HepG2 (cell line): ENCODE measurements around the gene GPATCH8. TPM values are rescaled to one million over a fixed set of nuclear protein-coding genes. Genes with fewer than 3 reads are reported as not detected.
A peak's percentile ranks its signal among the peaks of the same experiment; 100 is the strongest.

ENCODE experiments used
- ATAC-seq: fragments of 200-7000 bp; cut with Tn5 transposase; 3 replicates; pipeline ENCODE4 v1.9.1; 2020; ENCODE audit warnings: mild to moderate bottlenecking, moderate library complexity
- BruUV-seq: library from RNA; stranded (reverse); fragments of 400-500 nt; replicated peaks from 2 replicates; lab custom pipeline; 2021; lab: Mats Ljungman, UMichigan
- CTCF ChIA-PET: fragments of 300-600 bp; formaldehyde crosslinking; extraction: SDS; loops from one replicate; lab custom pipeline; 2021; ENCODE audit warnings: low total read pairs, inconsistent platforms, low intra/inter-chr PET ratio; lab: Yijun Ruan, JAX
- POLR2A ChIA-PET: fragments of 350-600 bp; sonication (Branson Sonifier 250); formaldehyde crosslinking; loops from one replicate; lab custom pipeline; 2020; ENCODE audit warnings: antibody characterized with exemption, inconsistent platforms; lab: Yijun Ruan, JAX
- DNase-seq: peaks from one replicate; pipeline ENCODE4 v3.0.0-alpha.2; 2015; ENCODE audit warnings: low spot score
- FAIRE-seq: peaks from 3 replicates; lab custom pipeline; 2011; peaks lifted over from hg19 to GRCh38; lab: Jason Lieb, UNC
- H2AFZ ChIP-seq: one replicate; pipeline ENCODE4 v1.6.1; 2011; ENCODE audit warnings: low read length, inconsistent platforms
- H3K27ac ChIP-seq: fragments of 300-600 bp; 3 replicates; pipeline ENCODE4 v1.8.0; 2011; ENCODE audit warnings: mixed run types, mild to moderate bottlenecking, mixed read lengths, low read length, inconsistent platforms; ENCODE audit not compliant: insufficient read depth; ENCODE audit errors: extremely low read length
- H3K27me3 ChIP-seq, 2 experiments: fragments of 200-600 bp in 1 of 2; 2 replicates in 1 of 2; 3 replicates in 1 of 2; pipeline versions ENCODE4 v1.6.0 to v1.8.0; 2011; ENCODE audit warnings: low read length in 2 of 2, mild to moderate bottlenecking in 2 of 2, moderate library complexity in 2 of 2, inconsistent platforms in 1 of 2; ENCODE audit not compliant: insufficient read depth in 2 of 2, control insufficient read depth in 1 of 2
- H3K36me3 ChIP-seq, 2 experiments: fragments of 200-600 bp in 1 of 2; replicated peaks in 1 of 2; 2 replicates in 1 of 2; 3 replicates in 1 of 2; pipeline versions ENCODE4 v1.5.1 to v1.8.0; 2011; ENCODE audit warnings: low read length in 2 of 2, inconsistent platforms in 1 of 2; ENCODE audit not compliant: insufficient read depth in 2 of 2, control insufficient read depth in 1 of 2
- H3K4me1 ChIP-seq: 2 replicates; pipeline ENCODE4 v1.5.1; 2012; ENCODE audit warnings: low read length, inconsistent platforms; ENCODE audit not compliant: insufficient read depth
- H3K4me2 ChIP-seq: 2 replicates; pipeline ENCODE4 v1.6.0; 2011; ENCODE audit warnings: low read depth, low read length, inconsistent platforms
- H3K4me3 ChIP-seq, 3 experiments: fragments of 200-600 bp in 1 of 3; sonication (generic), shearing (Covaris generic) in 1 of 3; replicated peaks in 1 of 3; 2 replicates each; pipeline ENCODE4 v1.5.1; 2011 to 2016; ENCODE audit warnings: low read length in 3 of 3, inconsistent platforms in 2 of 3, low read depth in 2 of 3, mild to moderate bottlenecking in 2 of 3, control low read depth in 1 of 3, mixed read lengths in 1 of 3; ENCODE audit not compliant: insufficient read depth in 1 of 3
- H3K79me2 ChIP-seq: one replicate; pipeline ENCODE4 v1.6.1; 2011; ENCODE audit warnings: low read length, inconsistent platforms; ENCODE audit not compliant: insufficient read depth
- H3K9ac ChIP-seq: 2 replicates; pipeline ENCODE4 v1.6.0; 2011; ENCODE audit warnings: mild to moderate bottlenecking, low read depth, low read length, inconsistent platforms; ENCODE audit not compliant: insufficient read depth
- H3K9me3 ChIP-seq: 2 replicates; pipeline ENCODE4 v1.5.1; 2012; ENCODE audit warnings: mild to moderate bottlenecking, low read length
- H4K20me1 ChIP-seq: 2 replicates; pipeline ENCODE4 v1.6.0; 2011; ENCODE audit warnings: inconsistent platforms, mild to moderate bottlenecking, low read length, moderate library complexity; ENCODE audit not compliant: insufficient read depth
- ARHGAP35 ChIP-seq: sonication (generic); formaldehyde crosslinking; IDR thresholded peaks from 2 replicates; pipeline ENCODE4 v1.9.0; 2022; ENCODE audit warnings: mild to moderate bottlenecking, inconsistent platforms, moderate library complexity, missing genetic modification reagents, borderline replicate concordance
- MAFF ChIP-seq: IDR thresholded peaks from 2 replicates; pipeline ENCODE4 v1.6.1; 2011; ENCODE audit warnings: low read depth, low read length, improper control_type of control experiment
- NFYB ChIP-seq: sonication (generic); formaldehyde crosslinking; IDR thresholded peaks from 2 replicates; pipeline ENCODE4 v1.4.0; 2020; ENCODE audit warnings: missing genetic modification reagents
- NPAS2 ChIP-seq: sonication (generic); formaldehyde crosslinking; IDR thresholded peaks from 2 replicates; pipeline ENCODE4 v1.8.0; 2022; ENCODE audit warnings: mild to moderate bottlenecking, missing genetic modification reagents, borderline replicate concordance
- SMC3 ChIP-seq: IDR thresholded peaks from 2 replicates; pipeline ENCODE4 v1.6.1; 2011; ENCODE audit warnings: low read length, improper control_type of control experiment
- THAP11 ChIP-seq: IDR thresholded peaks from 2 replicates; pipeline ENCODE4 v1.6.1; 2016; ENCODE audit warnings: missing biosample characterization, missing genetic modification reagents
- WIZ ChIP-seq: sonication (generic); formaldehyde crosslinking; IDR thresholded peaks from 2 replicates; pipeline ENCODE4 v1.5.1; 2020; ENCODE audit warnings: mild to moderate bottlenecking, missing genetic modification reagents
- XRCC5 ChIP-seq: fragments of 200-400 bp; formaldehyde crosslinking; optimal IDR thresholded peaks from 2 replicates; pipeline ENCODE3; 2017; ENCODE audit warnings: mild to moderate bottlenecking, low read length
- ZFP36L2 ChIP-seq: sonication (generic); formaldehyde crosslinking; IDR thresholded peaks from 2 replicates; pipeline ENCODE4 v1.4.0; 2020; ENCODE audit warnings: missing genetic modification reagents
- ZMYM3 ChIP-seq: sonication (generic); formaldehyde crosslinking; IDR thresholded peaks from 2 replicates; pipeline ENCODE4 v1.5.1; 2020; ENCODE audit warnings: mild to moderate bottlenecking, missing genetic modification reagents
- ZNF292 ChIP-seq: sonication (generic); formaldehyde crosslinking; IDR thresholded peaks from 2 replicates; pipeline ENCODE4 v1.8.1; 2022; ENCODE audit warnings: mild to moderate bottlenecking, low read depth, missing genetic modification reagents, borderline replicate concordance
- ZNF777 ChIP-seq: sonication (generic); formaldehyde crosslinking; IDR thresholded peaks from 2 replicates; pipeline ENCODE4 v1.4.0; 2020; ENCODE audit warnings: missing genetic modification reagents
- WGBS: methylation state at CpG from one replicate; pipeline ENCODE4 v1.1.6; 2017; ENCODE audit warnings: low lambda C conversion rate; 5-methylcytosine and 5-hydroxymethylcytosine counted together
- in situ Hi-C: cut with HindIII; loops from 2 replicates; pipeline ENCODE4 v1.10.0; 2017; ENCODE audit warnings: low pct_unique_long_range_greater_than_20kb; ENCODE audit not compliant: extremely low pct_ligation_motif_present
- intact Hi-C: fragments of 100-400 bp; cut with micrococcal nuclease; formaldehyde crosslinking; loops from one replicate; pipeline ENCODE4 v1.10.0; 2022; ENCODE audit not compliant: unreplicated experiment
- polyA plus RNA-seq, 8 experiments: library from polyadenylated mRNA; depleted of rRNA in 3 of 8; stranded (reverse) in 7 of 8; unstranded in 1 of 8; fragments of >200 nt; fragmentation: Illumina TruSeq in 4 of 8; extraction: Trizol in 4 of 8; gene quantifications; 2 replicates each; pipeline versions ENCODE4 v1.2.1 to v1.2.3, GENCODE V29; 2011 to 2016; ENCODE audit warnings: low read depth in 4 of 8, missing spikeins in 1 of 8, mixed read lengths in 1 of 8; ENCODE audit not compliant: insufficient read depth in 1 of 8
- total RNA-seq, 5 experiments: library from RNA; depleted of rRNA; stranded (reverse); fragments of >200 nt; fragmentation: Illumina TruSeq; extraction: Trizol; gene quantifications; 2 replicates each; pipeline ENCODE4 v1.2.3, GENCODE V29; 2016; ENCODE audit warnings: low read depth in 1 of 5
- TF ChIP-seq, protein P1 (sequence below): sonication (generic); formaldehyde crosslinking; IDR thresholded peaks from 2 replicates; pipeline ENCODE4 v1.5.0; 2020; ENCODE audit warnings: mild to moderate bottlenecking, missing genetic modification reagents
- TF ChIP-seq, protein P2 (sequence below): sonication (generic); formaldehyde crosslinking; IDR thresholded peaks from 2 replicates; pipeline ENCODE4 v1.5.0; 2020; ENCODE audit warnings: mild to moderate bottlenecking, missing genetic modification reagents

Gene GPATCH8
- total and polyA plus RNA-seq, 2 of the 13 experiments (the other 11 are each of a cell fraction or from before 2014, with no cell fraction given): 20.7 to 21.5 TPM

DNA sequence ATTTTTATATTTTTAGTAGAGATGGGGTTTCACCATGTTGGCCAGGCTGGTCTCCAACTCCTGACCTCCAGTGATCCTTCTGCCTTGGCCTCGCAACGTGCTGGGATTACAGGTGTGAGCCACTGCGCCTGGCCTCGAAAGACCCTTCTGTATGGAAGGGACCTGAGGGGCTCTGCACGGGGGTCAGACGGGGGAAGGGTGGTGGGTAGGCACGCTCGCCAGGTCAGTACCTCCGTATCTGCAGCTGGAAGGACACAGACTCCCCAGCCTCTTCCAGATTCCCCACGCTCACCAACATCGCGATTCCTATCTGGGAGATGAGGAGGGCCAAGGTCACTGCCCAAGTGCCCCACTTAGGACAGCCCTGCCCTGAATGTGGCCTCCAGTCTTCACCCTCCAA is 126.4 kb downstream of the GPATCH8 start:
- no peak overlapping the region for H3K9ac ChIP-seq
- H2AFZ ChIP-seq: no peak overlapping the region
- peaks cover 8 to 33% of the 10 kb centered on the region in 2 experiments for H3K27me3 ChIP-seq
- H3K36me3 ChIP-seq: no peaks in the 10 kb centered on the region
- H3K79me2 ChIP-seq: no peaks in the 10 kb centered on the region
- 70% methylated on average over 12 of the region's 12 CpGs for WGBS
- TF ChIP-seq, protein P1, sequence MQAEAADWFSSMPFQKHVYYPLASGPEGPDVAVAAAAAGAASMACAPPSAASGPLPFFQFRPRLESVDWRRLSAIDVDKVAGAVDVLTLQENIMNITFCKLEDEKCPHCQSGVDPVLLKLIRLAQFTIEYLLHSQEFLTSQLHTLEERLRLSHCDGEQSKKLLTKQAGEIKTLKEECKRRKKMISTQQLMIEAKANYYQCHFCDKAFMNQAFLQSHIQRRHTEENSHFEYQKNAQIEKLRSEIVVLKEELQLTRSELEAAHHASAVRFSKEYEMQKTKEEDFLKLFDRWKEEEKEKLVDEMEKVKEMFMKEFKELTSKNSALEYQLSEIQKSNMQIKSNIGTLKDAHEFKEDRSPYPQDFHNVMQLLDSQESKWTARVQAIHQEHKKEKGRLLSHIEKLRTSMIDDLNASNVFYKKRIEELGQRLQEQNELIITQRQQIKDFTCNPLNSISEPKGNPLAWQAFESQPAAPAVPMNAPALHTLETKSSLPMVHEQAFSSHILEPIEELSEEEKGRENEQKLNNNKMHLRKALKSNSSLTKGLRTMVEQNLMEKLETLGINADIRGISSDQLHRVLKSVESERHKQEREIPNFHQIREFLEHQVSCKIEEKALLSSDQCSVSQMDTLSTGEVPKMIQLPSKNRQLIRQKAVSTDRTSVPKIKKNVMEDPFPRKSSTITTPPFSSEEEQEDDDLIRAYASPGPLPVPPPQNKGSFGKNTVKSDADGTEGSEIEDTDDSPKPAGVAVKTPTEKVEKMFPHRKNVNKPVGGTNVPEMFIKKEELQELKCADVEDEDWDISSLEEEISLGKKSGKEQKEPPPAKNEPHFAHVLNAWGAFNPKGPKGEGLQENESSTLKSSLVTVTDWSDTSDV (CRISPR knock-in tag): no peak
- TF ChIP-seq WIZ (CRISPR knock-in tag): 0 out of 2 replicates have a peak, but pooled peaks have one; percentile 32
- ATAC-seq (no peak), FAIRE-seq (no peak), DNase-seq (no peak)
- no peaks in the 10 kb centered on the region; the same call in 1 of the 2 replicates for H4K20me1 ChIP-seq
- peaks cover 44% of the 10 kb centered on the region for H3K4me1 ChIP-seq
- ChIA-PET CTCF (no interaction called here), POLR2A (interaction anchor here (2.8 kb wide), 1 partner anchor 8 kb away, joined by 12 read pairs; no protein-coding TSS in a partner anchor)
- no peak overlapping the region for H3K4me3 ChIP-seq
- H3K9me3 ChIP-seq: no peaks in the 10 kb centered on the region
- H3K4me2 ChIP-seq: no peak overlapping the region
- intact Hi-C loops: no loop called here
- no TSS peak for BruUV-seq
- H3K27ac ChIP-seq: no peak overlapping the region
- in situ Hi-C loops: no loop called here

DNA sequence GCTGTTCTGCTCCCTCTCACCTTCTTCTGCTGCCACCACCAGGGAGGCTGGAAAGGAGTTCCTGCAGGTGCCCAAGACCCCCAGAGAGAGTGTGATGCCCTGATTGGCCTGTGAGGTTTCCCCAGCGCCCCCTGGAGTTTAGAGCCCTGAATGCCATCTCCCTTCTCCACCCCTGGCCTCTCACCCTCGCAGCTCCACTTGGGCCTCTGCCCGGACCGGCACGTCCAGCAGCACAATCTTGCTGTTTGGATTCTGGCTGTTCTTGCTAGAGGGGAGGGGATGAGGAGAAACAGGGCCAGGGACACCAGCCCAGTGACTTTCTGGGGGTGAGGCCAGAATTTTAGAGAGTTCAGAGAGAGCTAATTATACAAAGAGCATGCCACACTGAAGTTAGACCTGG is 127.1 kb downstream of the GPATCH8 start:
- in situ Hi-C loops (no loop called here), intact Hi-C loops (no loop called here)
- no peak overlapping the region for H3K27ac ChIP-seq
- H3K79me2 ChIP-seq: no peaks in the 10 kb centered on the region
- 0% methylated on average over 5 of the region's 5 CpGs for WGBS
- POLR2A ChIA-PET: interaction anchor here (0.8 to 2.8 kb wide), 5 partner anchors 9 to 128 kb away, joined by 3 to 12 read pairs (median 5); partner anchors contain the start of gene GPATCH8
- H3K36me3 ChIP-seq: no peaks in the 10 kb centered on the region
- H3K9me3 ChIP-seq: no peaks in the 10 kb centered on the region
- H4K20me1 ChIP-seq: no peaks in the 10 kb centered on the region; the same call in 1 of the 2 replicates
- ATAC-seq (peak; percentile 57), FAIRE-seq (peak; percentile 63), DNase-seq (peak; percentile 57)
- CTCF ChIA-PET: interaction anchor here (1.3 kb wide), 1 partner anchor 10 kb away, joined by 3 read pairs; no protein-coding TSS in a partner anchor
- peaks cover 51% of the 10 kb centered on the region for H3K4me1 ChIP-seq
- no peak overlapping the region for H3K9ac ChIP-seq
- no peak overlapping the region for H2AFZ ChIP-seq
- peak overlapping the region; percentile 77 for H3K4me2 ChIP-seq
- BruUV-seq: no TSS peak
- H3K4me3 ChIP-seq: peak overlapping the region in 1 of 3 experiments; percentile 55; a peak in 1 of 6 replicates
- H3K27me3 ChIP-seq: peaks cover 8 to 28% of the 10 kb centered on the region in 2 experiments
- TF ChIP-seq MAFF: no peak
- TF ChIP-seq ARHGAP35 (CRISPR knock-in tag): no peak
- TF ChIP-seq XRCC5: peak; percentile 73
- TF ChIP-seq, protein P2, sequence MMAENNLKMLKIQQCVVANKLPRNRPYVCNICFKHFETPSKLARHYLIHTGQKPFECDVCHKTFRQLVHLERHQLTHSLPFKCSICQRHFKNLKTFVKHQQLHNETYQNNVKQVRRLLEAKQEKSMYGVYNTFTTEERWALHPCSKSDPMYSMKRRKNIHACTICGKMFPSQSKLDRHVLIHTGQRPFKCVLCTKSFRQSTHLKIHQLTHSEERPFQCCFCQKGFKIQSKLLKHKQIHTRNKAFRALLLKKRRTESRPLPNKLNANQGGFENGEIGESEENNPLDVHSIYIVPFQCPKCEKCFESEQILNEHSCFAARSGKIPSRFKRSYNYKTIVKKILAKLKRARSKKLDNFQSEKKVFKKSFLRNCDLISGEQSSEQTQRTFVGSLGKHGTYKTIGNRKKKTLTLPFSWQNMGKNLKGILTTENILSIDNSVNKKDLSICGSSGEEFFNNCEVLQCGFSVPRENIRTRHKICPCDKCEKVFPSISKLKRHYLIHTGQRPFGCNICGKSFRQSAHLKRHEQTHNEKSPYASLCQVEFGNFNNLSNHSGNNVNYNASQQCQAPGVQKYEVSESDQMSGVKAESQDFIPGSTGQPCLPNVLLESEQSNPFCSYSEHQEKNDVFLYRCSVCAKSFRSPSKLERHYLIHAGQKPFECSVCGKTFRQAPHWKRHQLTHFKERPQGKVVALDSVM: peak; percentile 36; the same call in 1 of the 2 replicates
- 0 out of 2 replicates have a peak, but pooled peaks have one; percentile 56 for TF ChIP-seq ZMYM3 (CRISPR knock-in tag)
- TF ChIP-seq ZFP36L2 (CRISPR knock-in tag): no peak
- no peak for TF ChIP-seq SMC3
- peak; percentile 43; the same call in 1 of the 2 replicates for TF ChIP-seq NFYB
- TF ChIP-seq ZNF777 (CRISPR knock-in tag): peak; percentile 49; the same call in 1 of the 2 replicates
- TF ChIP-seq THAP11 (CRISPR knock-in tag): no peak
- TF ChIP-seq ZNF292 (CRISPR knock-in tag): 0 out of 2 replicates have a peak, but pooled peaks have one; percentile 12
- TF ChIP-seq NPAS2 (CRISPR knock-in tag): no peak
